ENCODE results near the gene CTNNA1. TPM values are rescaled to one million over a fixed set of nuclear protein-coding genes. Genes with fewer than 3 reads are reported as not detected.

Gene CTNNA1
- total RNA-seq, 1 experiment from 2014 or later = 734 TPM

DNA sequence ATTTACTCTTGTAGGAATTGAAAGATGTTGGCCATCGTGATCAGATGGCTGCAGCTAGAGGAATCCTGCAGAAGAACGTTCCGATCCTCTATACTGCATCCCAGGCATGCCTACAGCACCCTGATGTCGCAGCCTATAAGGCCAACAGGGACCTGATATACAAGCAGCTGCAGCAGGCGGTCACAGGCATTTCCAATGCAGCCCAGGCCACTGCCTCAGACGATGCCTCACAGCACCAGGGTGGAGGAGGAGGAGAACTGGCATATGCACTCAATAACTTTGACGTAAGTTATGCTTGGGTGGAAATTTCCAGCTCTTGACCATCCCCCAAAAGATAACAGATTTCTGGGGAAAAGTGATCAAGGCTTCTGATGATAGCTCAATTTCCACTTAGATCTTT lies 71.3 kb downstream of the CTNNA1 start:
- no peaks in the 10 kb centered on the region for H3K9me3 Mint-ChIP-seq (ENCODE audit: low read depth, unreplicated experiment)
- H3K27me3 Mint-ChIP-seq (ENCODE audit: unreplicated experiment) = no peaks in the 10 kb centered on the region
- no peaks in the 10 kb centered on the region for H3K4me1 Mint-ChIP-seq (ENCODE audit: low read depth, unreplicated experiment)
- no peak for DNase-seq
- TF ChIP-seq, protein P1, sequence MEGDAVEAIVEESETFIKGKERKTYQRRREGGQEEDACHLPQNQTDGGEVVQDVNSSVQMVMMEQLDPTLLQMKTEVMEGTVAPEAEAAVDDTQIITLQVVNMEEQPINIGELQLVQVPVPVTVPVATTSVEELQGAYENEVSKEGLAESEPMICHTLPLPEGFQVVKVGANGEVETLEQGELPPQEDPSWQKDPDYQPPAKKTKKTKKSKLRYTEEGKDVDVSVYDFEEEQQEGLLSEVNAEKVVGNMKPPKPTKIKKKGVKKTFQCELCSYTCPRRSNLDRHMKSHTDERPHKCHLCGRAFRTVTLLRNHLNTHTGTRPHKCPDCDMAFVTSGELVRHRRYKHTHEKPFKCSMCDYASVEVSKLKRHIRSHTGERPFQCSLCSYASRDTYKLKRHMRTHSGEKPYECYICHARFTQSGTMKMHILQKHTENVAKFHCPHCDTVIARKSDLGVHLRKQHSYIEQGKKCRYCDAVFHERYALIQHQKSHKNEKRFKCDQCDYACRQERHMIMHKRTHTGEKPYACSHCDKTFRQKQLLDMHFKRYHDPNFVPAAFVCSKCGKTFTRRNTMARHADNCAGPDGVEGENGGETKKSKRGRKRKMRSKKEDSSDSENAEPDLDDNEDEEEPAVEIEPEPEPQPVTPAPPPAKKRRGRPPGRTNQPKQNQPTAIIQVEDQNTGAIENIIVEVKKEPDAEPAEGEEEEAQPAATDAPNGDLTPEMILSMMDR (IDR thresholded peaks at IDR 0.05; ENCODE audit: unreplicated experiment) = no peak
- no TSS peak for BruUV-seq (replicated peaks)
- H3K36me3 Mint-ChIP-seq (ENCODE audit: insufficient read depth, unreplicated experiment) = peaks cover 46% of the 10 kb centered on the region
- intact Hi-C loops (cut with micrococcal nuclease; ENCODE audit: unreplicated experiment) = no loop called here
- H3K4me3 Mint-ChIP-seq (ENCODE audit: low read depth, unreplicated experiment) = no peak overlapping the region
- CTCF ChIA-PET = interaction anchor here (0.5 kb wide), 1 partner anchor 395 kb away, joined by 5 read pairs; no protein-coding TSS in a partner anchor
- no peak overlapping the region for H3K27ac Mint-ChIP-seq (ENCODE audit: unreplicated experiment)

DNA sequence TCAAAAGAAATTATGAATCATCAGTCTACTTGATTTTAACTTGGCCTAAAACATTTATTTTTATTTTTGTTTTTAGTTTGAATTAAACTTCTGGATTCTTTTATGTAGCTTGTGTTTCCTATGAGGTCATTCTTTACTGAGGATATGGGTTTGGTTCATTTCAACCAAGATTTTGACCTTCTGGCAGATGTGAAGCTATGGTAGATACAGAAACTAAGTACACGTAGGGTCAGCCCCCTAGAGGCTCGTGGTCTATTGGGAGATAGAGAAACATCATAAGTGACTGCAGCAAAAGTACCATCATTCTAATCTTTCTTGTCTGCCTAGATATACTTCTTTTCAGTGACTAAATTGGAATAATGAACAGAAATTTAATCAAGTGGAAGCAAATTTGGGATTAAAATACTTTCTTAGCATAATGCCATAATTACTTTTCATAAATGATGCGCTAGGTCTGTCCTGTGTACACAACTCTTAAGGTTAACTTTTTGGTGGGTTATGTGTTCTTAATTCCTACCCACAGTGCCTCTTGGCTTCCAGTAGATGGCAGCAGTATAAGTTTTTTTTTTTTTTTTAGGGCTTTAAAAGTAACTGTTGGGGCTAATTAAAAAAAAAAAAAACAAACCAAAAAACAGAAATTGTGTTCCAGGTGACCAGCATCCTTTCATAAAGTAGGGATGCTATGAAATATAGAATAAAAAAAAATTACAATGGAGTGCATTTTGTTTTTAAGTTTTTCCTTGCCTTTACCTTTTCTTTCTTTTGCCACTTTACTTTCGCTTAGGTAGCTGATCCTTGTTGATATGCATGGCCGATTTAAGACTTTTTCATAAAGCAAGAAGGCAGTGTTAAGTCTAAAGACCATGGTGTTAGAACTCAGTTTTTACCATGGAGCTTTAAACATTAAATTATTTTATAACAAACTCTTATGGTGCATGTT lies 72.0 kb downstream of the CTNNA1 start:
- Mint-ChIP-seq H3K9me3 (ENCODE audit: low read depth, unreplicated experiment) (no peaks in the 10 kb centered on the region), H3K27ac (ENCODE audit: unreplicated experiment) (no peak overlapping the region), H3K4me3 (ENCODE audit: low read depth, unreplicated experiment) (no peak overlapping the region), H3K36me3 (ENCODE audit: insufficient read depth, unreplicated experiment) (peaks cover 46% of the 10 kb centered on the region), H3K27me3 (ENCODE audit: unreplicated experiment) (no peaks in the 10 kb centered on the region), H3K4me1 (ENCODE audit: low read depth, unreplicated experiment) (no peaks in the 10 kb centered on the region)
- CTCF ChIA-PET = interaction anchor here (0.5 to 0.6 kb wide), 2 partner anchors 45 to 394 kb away, joined by 3 to 5 read pairs; no protein-coding TSS in a partner anchor
- TF ChIP-seq, protein P1 (IDR thresholded peaks at IDR 0.05; ENCODE audit: unreplicated experiment) = peak; percentile 27
- intact Hi-C loops (cut with micrococcal nuclease; ENCODE audit: unreplicated experiment) = no loop called here
- DNase-seq = no peak
- BruUV-seq (replicated peaks) = no TSS peak

DNA sequence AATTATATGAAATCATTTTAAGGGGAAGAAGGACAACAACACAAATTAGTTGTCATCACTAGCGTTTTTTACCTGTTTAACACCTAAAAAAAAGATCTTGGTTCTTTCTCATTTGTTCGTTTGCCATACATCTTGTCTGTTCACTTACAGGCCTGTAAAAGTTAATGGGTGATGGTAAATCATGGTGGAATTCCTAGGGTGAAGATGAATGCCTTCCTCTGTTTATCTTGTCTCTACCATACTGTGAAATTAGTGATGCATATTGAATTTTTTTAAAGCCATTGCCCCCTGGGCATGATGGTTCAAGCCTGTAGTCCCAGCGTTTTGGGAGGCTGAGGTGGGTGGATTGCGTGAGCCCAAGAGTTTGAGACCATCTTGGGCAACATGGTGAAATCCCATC lies 75.3 kb downstream of the CTNNA1 start:
- TSS peak; percentile 13 for BruUV-seq (replicated peaks)
- TF ChIP-seq, protein P1 (IDR thresholded peaks at IDR 0.05; ENCODE audit: unreplicated experiment) = no peak
- Mint-ChIP-seq H3K4me3 (ENCODE audit: low read depth, unreplicated experiment) (no peak overlapping the region), H3K27ac (ENCODE audit: unreplicated experiment) (no peak overlapping the region), H3K36me3 (ENCODE audit: insufficient read depth, unreplicated experiment) (peaks cover 42% of the 10 kb centered on the region), H3K27me3 (ENCODE audit: unreplicated experiment) (no peaks in the 10 kb centered on the region), H3K4me1 (ENCODE audit: low read depth, unreplicated experiment) (peaks cover 11% of the 10 kb centered on the region), H3K9me3 (ENCODE audit: low read depth, unreplicated experiment) (no peaks in the 10 kb centered on the region)
- no peak for DNase-seq
- CTCF ChIA-PET = no interaction called here
- intact Hi-C loops (cut with micrococcal nuclease; ENCODE audit: unreplicated experiment) = no loop called here

DNA sequence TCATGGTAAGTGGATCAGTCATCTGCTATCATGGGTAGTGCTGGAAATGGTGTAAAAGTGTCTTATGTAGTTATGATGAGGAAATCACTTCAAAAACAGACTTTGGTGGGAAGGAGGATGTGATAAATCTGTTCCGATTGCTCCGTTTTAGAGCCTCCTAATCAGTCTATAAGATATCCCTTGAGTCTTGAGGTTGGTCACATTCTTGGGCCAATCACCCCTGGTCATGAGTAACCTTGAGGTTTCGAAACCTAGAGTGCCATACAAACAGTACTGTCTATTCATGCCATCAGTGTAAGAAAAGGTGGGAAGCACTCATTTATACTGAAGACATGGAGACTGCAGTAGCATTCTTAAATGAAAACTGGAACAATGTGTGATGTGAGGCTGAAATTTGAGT lies 76.1 kb downstream of the CTNNA1 start:
- Mint-ChIP-seq H3K27me3 (ENCODE audit: unreplicated experiment) (no peaks in the 10 kb centered on the region), H3K27ac (ENCODE audit: unreplicated experiment) (peak overlapping the region; percentile 38), H3K4me1 (ENCODE audit: low read depth, unreplicated experiment) (peaks cover 15% of the 10 kb centered on the region), H3K36me3 (ENCODE audit: insufficient read depth, unreplicated experiment) (peaks cover 46% of the 10 kb centered on the region), H3K9me3 (ENCODE audit: low read depth, unreplicated experiment) (no peaks in the 10 kb centered on the region), H3K4me3 (ENCODE audit: low read depth, unreplicated experiment) (no peak overlapping the region)
- no peak for DNase-seq
- intact Hi-C loops (cut with micrococcal nuclease; ENCODE audit: unreplicated experiment) = no loop called here
- TF ChIP-seq, protein P1 (IDR thresholded peaks at IDR 0.05; ENCODE audit: unreplicated experiment) = no peak
- no TSS peak for BruUV-seq (replicated peaks)
- CTCF ChIA-PET = no interaction called here

Data from Calu3 (cell line).